ENCODE data around the gene RXRG. TPM values are rescaled to one million over a fixed set of nuclear protein-coding genes. Genes with fewer than 3 reads are reported as not detected.
A peak's percentile ranks its signal among the peaks of the same experiment; 100 is the strongest.

Gene RXRG
- total RNA-seq, 1 donor from 2014 or later: not detected

DNA sequence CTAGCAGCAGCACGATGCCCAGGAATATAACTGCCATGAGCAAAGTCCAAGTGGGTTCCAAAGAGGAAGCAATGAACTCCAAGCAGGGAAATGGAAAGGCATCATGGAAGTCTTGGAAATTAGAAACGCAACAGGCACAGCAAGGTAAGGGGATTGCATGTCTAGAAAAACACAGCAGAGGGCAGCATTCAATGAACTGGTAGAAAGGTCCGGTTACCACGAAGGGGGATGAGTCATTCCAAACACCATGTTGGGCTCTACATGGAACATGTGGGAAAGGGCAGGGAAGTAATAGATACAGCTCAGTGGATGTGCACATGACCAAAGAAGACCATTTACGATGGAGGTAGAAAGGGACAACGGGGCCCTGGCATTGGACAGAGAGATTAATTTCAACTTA is 36.4 kb downstream of the RXRG start:
- peaks cover 4% of the 10 kb centered on the region for H3K27me3 Mint-ChIP-seq (ENCODE audit: unreplicated experiment)
- H3K36me3 Mint-ChIP-seq (ENCODE audit: unreplicated experiment): no peaks in the 10 kb centered on the region
- H3K4me3 Mint-ChIP-seq (ENCODE audit: unreplicated experiment): no peak overlapping the region

DNA sequence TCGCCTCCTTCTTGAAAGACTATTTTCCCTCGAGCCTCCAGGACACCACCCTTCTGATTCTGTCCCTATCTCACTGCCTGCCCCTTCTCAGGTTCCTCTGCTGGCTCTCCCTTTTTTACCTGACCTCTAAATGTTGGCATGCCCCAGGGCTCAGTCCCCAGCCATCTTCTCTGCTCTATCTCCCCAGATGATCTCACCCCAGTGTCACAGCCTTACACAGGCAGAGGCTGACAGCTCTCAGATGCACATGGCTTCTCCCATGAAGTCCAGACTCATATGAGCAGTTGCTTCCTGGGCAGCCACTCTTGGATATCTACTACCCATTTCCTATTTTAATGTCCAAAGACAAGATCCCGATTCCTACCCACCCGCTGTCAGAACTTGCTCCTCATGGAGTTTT is 37.5 kb downstream of the RXRG start:
- no peaks in the 10 kb centered on the region for H3K9me3 Mint-ChIP-seq (ENCODE audit: unreplicated experiment)
- no peak overlapping the region for H3K4me3 Mint-ChIP-seq (ENCODE audit: unreplicated experiment)
- TF ChIP-seq, protein P1, sequence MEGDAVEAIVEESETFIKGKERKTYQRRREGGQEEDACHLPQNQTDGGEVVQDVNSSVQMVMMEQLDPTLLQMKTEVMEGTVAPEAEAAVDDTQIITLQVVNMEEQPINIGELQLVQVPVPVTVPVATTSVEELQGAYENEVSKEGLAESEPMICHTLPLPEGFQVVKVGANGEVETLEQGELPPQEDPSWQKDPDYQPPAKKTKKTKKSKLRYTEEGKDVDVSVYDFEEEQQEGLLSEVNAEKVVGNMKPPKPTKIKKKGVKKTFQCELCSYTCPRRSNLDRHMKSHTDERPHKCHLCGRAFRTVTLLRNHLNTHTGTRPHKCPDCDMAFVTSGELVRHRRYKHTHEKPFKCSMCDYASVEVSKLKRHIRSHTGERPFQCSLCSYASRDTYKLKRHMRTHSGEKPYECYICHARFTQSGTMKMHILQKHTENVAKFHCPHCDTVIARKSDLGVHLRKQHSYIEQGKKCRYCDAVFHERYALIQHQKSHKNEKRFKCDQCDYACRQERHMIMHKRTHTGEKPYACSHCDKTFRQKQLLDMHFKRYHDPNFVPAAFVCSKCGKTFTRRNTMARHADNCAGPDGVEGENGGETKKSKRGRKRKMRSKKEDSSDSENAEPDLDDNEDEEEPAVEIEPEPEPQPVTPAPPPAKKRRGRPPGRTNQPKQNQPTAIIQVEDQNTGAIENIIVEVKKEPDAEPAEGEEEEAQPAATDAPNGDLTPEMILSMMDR (IDR thresholded peaks at IDR 0.05): no peak
- no peak for DNase-seq (ENCODE audit: extremely low spot score, unreplicated experiment)
- no peaks in the 10 kb centered on the region for H3K4me1 Mint-ChIP-seq (ENCODE audit: unreplicated experiment)
- H3K27me3 Mint-ChIP-seq (ENCODE audit: unreplicated experiment): peaks cover 4% of the 10 kb centered on the region
- H3K36me3 Mint-ChIP-seq (ENCODE audit: unreplicated experiment): no peaks in the 10 kb centered on the region
- no peak overlapping the region for H3K27ac Mint-ChIP-seq (ENCODE audit: unreplicated experiment)

More for the DNA sequence above, 36.4 kb downstream of the RXRG start:
- TF ChIP-seq, protein P1 (IDR thresholded peaks at IDR 0.05): peak; percentile 20
- no peaks in the 10 kb centered on the region for H3K4me1 Mint-ChIP-seq (ENCODE audit: unreplicated experiment)
- H3K9me3 Mint-ChIP-seq (ENCODE audit: unreplicated experiment): no peaks in the 10 kb centered on the region
- no peak for DNase-seq (ENCODE audit: extremely low spot score, unreplicated experiment)
- H3K27ac Mint-ChIP-seq (ENCODE audit: unreplicated experiment): no peak overlapping the region

DNA sequence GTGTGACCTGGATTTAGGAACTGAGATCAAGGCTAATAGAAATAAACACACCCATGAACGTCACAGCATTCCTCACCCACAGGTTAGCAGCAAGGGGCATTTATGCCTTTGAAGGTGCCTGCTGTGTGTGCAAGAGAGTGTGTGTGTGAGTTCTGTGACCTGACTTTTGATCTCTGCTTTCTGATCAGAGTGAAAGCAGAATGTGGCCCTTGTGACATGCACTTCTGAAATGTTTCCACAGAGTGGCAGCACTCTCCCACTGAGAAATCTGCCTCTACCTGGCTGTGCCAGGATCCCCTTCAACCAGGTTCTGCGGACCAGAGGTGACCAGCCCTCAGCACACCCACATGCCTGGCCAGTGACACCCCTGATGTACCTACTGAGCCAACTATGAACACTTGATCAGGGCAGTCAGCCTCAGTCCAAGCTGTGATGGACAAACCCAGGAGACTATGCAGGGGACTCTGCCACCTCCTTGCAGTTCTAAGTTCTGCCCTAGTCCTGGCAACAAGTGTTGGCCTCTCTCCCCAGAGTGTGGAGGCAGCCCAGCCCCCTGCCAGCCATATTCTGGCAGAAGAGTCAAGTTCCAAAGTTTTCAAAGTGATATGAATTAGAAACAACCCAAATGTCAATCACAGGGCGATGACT is 41.0 kb downstream of the RXRG start:
- no peak for DNase-seq (ENCODE audit: extremely low spot score, unreplicated experiment)
- H3K9me3 Mint-ChIP-seq (ENCODE audit: unreplicated experiment): no peaks in the 10 kb centered on the region
- no peaks in the 10 kb centered on the region for H3K36me3 Mint-ChIP-seq (ENCODE audit: unreplicated experiment)
- H3K27me3 Mint-ChIP-seq (ENCODE audit: unreplicated experiment): peaks cover 6% of the 10 kb centered on the region
- no peaks in the 10 kb centered on the region for H3K4me1 Mint-ChIP-seq (ENCODE audit: unreplicated experiment)
- TF ChIP-seq, protein P1 (IDR thresholded peaks at IDR 0.05): peak; percentile 46
- H3K27ac Mint-ChIP-seq (ENCODE audit: unreplicated experiment): no peak overlapping the region
- no peak overlapping the region for H3K4me3 Mint-ChIP-seq (ENCODE audit: unreplicated experiment)

DNA sequence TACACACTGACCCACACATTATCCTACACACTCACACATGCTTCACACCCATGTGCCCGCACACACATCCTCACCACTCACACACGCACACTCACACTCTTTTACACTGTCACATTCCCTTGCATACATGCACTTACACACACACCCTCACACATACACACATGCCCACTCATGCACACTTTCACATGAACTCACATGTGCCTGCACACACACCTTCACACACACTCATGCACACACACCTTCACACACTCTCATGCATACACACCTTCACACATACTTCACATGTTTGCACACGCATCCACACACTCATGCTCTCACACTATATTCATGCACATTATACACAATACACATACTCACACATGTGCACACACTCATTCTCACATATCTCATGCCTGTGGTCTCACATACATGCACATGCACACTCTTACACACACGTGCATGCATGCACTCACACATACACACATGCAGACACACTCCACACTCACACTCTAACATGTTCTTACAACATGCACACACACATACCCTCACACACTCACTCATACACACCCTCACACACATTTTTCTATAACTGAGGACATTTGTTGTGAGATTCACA is 42.3 kb downstream of the RXRG start:
- Mint-ChIP-seq H3K27me3 (ENCODE audit: unreplicated experiment) (peaks cover 6% of the 10 kb centered on the region), H3K4me1 (ENCODE audit: unreplicated experiment) (peaks cover 6% of the 10 kb centered on the region), H3K27ac (ENCODE audit: unreplicated experiment) (no peak overlapping the region), H3K36me3 (ENCODE audit: unreplicated experiment) (no peaks in the 10 kb centered on the region), H3K4me3 (ENCODE audit: unreplicated experiment) (no peak overlapping the region), H3K9me3 (ENCODE audit: unreplicated experiment) (no peaks in the 10 kb centered on the region)
- TF ChIP-seq, protein P1 (IDR thresholded peaks at IDR 0.05): no peak
- DNase-seq (ENCODE audit: extremely low spot score, unreplicated experiment): no peak

DNA sequence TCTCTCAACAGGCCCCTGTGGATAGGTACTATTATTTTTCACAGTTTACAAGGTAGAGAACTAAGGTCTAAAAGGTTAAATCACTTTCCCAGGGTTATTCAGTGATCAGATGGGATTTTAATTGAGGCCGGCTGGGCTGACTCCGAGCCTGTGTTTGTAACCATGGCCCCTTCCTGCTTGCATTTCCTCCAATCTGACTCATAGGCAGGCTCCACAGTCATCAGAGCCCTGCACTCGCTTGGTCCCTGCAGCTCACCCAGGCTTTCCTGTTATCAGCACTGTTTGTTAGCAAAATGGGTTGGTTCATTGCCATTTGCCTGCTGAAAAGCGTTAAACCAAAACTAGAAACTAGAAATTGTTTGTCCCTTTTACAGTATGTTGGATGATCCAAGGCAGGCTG is 47.0 kb downstream of the RXRG start:
- Mint-ChIP-seq H3K4me3 (ENCODE audit: unreplicated experiment) (no peak overlapping the region), H3K4me1 (ENCODE audit: unreplicated experiment) (peaks cover 13% of the 10 kb centered on the region), H3K9me3 (ENCODE audit: unreplicated experiment) (no peaks in the 10 kb centered on the region), H3K36me3 (ENCODE audit: unreplicated experiment) (no peaks in the 10 kb centered on the region), H3K27ac (ENCODE audit: unreplicated experiment) (no peak overlapping the region), H3K27me3 (ENCODE audit: unreplicated experiment) (peaks cover 5% of the 10 kb centered on the region)
- TF ChIP-seq, protein P1 (IDR thresholded peaks at IDR 0.05): no peak
- DNase-seq (ENCODE audit: extremely low spot score, unreplicated experiment): no peak

Data from osteocyte (in vitro differentiated cells).